Neural progenitor cell (in vitro differentiated cells): ENCODE measurements around the gene CHMP2B.
"Not testable (repeated sequence)": the region's sequence is repeated elsewhere in the genome, so short reads cannot be mapped to it uniquely, and the experiment has no call there.

Experiments used
- EZH2 ChIP-seq: fragments of 200-600 bp; sonication (generic); IDR thresholded peaks from 2 replicates; pipeline ENCODE4 v1.6.1; 2017; ENCODE audit warnings: antibody characterized with exemption, mild to moderate bottlenecking, moderate library complexity
- TF ChIP-seq, protein P1 (sequence below): fragments of 200-600 bp; sonication (generic); IDR thresholded peaks from 2 replicates; pipeline ENCODE4 v1.5.1; 2017; ENCODE audit warnings: antibody characterized with exemption, mild to moderate bottlenecking

DNA sequence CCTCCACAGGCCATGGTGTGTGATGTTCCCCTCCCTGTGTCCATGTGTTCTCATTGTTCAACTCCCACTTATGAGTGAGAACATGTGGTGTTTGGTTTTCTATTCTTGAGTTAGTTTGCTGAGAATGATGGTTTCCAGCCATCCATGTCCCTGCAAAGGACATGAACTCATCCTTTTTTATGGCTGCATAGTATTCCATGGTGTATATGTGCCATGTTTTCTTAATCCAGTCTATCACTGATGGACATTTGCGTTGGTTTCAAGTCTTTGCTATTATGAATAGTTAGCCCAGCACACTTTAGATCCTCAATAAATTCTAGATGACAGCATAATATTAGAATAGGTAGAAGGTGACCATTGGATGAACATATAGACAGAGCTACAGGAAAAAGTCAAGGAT, 77.9 kb downstream of the CHMP2B start:
- TF ChIP-seq, protein P1, sequence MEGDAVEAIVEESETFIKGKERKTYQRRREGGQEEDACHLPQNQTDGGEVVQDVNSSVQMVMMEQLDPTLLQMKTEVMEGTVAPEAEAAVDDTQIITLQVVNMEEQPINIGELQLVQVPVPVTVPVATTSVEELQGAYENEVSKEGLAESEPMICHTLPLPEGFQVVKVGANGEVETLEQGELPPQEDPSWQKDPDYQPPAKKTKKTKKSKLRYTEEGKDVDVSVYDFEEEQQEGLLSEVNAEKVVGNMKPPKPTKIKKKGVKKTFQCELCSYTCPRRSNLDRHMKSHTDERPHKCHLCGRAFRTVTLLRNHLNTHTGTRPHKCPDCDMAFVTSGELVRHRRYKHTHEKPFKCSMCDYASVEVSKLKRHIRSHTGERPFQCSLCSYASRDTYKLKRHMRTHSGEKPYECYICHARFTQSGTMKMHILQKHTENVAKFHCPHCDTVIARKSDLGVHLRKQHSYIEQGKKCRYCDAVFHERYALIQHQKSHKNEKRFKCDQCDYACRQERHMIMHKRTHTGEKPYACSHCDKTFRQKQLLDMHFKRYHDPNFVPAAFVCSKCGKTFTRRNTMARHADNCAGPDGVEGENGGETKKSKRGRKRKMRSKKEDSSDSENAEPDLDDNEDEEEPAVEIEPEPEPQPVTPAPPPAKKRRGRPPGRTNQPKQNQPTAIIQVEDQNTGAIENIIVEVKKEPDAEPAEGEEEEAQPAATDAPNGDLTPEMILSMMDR, result not testable (repeated sequence)
- not testable (repeated sequence) for TF ChIP-seq EZH2
